ENCODE measurements around the gene ARPP21. TPM values are rescaled to one million over a fixed set of nuclear protein-coding genes. Genes with fewer than 3 reads are reported as not detected.

ARPP21 gene
- polyA plus RNA-seq, 1 donor (not counting 4 experiments of a cell fraction or from before 2014, with no cell fraction given), result not detected

DNA sequence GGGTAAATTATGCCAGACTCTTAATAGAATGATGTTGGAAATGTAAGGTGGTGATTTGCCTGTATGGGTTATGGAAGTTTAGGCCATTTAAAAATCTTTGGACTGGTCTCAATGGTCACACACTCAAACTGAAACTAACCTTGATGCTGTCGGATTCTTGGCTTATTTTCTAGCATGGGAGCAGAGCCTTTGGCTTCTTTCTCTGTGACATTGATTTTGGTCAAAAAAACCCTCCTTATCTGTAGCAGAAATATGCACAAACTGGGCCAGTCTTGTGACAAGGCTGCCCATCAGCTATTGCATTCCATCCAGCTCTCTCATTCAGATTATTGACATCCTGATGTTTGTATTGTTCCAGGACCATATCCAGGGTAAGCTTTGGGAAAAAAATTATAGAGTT lies 35.9 kb downstream of the ARPP21 start:
- H3K9me1 ChIP-seq (ENCODE audit: control insufficient read depth, extremely low read depth, insufficient read depth, low read length), result no peaks in the 10 kb centered on the region
- no peaks in the 10 kb centered on the region for H3K27me3 ChIP-seq (ENCODE audit: control insufficient read depth, extremely low read depth, insufficient read depth, low read length)
- H3K27ac ChIP-seq (ENCODE audit: control insufficient read depth, insufficient read depth, low read length), result no peak overlapping the region
- no peaks in the 10 kb centered on the region for H3K79me2 ChIP-seq (ENCODE audit: control insufficient read depth, insufficient read depth, low read length)
- H3K4me1 ChIP-seq (ENCODE audit: control insufficient read depth, extremely low read depth, insufficient read depth, low read length), result no peaks in the 10 kb centered on the region
- H3K9me3 ChIP-seq (ENCODE audit: control insufficient read depth, low read depth, low read length), result no peaks in the 10 kb centered on the region
- no peak overlapping the region for H3K4me2 ChIP-seq (ENCODE audit: control insufficient read depth, extremely low read depth, insufficient read depth, low read depth, low read length)
- TF ChIP-seq EZH2 (IDR thresholded peaks at IDR 0.05; ENCODE audit: low read length), result no peak
- TF ChIP-seq, protein P1, sequence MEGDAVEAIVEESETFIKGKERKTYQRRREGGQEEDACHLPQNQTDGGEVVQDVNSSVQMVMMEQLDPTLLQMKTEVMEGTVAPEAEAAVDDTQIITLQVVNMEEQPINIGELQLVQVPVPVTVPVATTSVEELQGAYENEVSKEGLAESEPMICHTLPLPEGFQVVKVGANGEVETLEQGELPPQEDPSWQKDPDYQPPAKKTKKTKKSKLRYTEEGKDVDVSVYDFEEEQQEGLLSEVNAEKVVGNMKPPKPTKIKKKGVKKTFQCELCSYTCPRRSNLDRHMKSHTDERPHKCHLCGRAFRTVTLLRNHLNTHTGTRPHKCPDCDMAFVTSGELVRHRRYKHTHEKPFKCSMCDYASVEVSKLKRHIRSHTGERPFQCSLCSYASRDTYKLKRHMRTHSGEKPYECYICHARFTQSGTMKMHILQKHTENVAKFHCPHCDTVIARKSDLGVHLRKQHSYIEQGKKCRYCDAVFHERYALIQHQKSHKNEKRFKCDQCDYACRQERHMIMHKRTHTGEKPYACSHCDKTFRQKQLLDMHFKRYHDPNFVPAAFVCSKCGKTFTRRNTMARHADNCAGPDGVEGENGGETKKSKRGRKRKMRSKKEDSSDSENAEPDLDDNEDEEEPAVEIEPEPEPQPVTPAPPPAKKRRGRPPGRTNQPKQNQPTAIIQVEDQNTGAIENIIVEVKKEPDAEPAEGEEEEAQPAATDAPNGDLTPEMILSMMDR (optimal IDR thresholded peaks at IDR 0.05 in 1 of 3, IDR thresholded peaks at IDR 0.05 in 1 of 3, conservative IDR thresholded peaks at IDR 0.05 in 1 of 3; ENCODE audit: extremely low read depth in 1 of 3, insufficient read depth in 2 of 3, low read length in 3 of 3), result no peak
- H2AFZ ChIP-seq (ENCODE audit: control insufficient read depth, low read length), result no peak overlapping the region
- dilution Hi-C loops (cut with MboI; ENCODE audit: extremely low pct_ligation_motif_present, low sequenced_read_pairs), result no loop called here
- H4K20me1 ChIP-seq (ENCODE audit: control insufficient read depth, extremely low read depth, insufficient read depth, low read length), result no peaks in the 10 kb centered on the region
- no peak for DNase-seq (ENCODE audit: low read depth, low spot score)
- H3K4me3 ChIP-seq (ENCODE audit: control insufficient read depth in 2 of 3, extremely low read depth in 1 of 3, insufficient read depth in 2 of 3, low read depth in 1 of 3, low read length in 3 of 3), result no peak overlapping the region
- no peak overlapping the region for H3K9ac ChIP-seq (ENCODE audit: control insufficient read depth, extremely low read depth, insufficient read depth, low read length)
- no peaks in the 10 kb centered on the region for H3K36me3 ChIP-seq (ENCODE audit: control insufficient read depth in 2 of 2, extremely low read depth in 1 of 2, insufficient read depth in 2 of 2, low read length in 2 of 2)
- FAIRE-seq, result no peak

DNA sequence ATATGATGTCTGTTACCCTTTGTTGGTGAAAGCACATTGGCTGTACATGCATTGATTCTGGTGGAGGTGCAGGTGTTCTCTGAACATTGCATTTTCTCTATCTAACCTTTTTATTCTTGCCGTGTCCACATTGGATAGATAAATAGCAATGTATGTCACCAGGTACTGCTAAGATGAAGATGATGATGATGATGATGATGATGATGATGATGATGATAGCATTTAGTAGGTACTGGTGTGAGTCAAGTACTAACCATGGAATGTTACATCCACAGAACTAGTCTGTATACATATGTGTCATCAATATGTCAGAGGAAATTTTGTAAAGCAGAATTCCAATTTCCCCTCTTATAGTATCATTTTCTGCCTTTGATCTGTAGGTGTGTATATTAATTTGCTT lies 36.3 kb downstream of the ARPP21 start:
- Histone ChIP-seq H3K4me1 (ENCODE audit: control insufficient read depth, extremely low read depth, insufficient read depth, low read length) (no peaks in the 10 kb centered on the region), H2AFZ (ENCODE audit: control insufficient read depth, low read length) (no peak overlapping the region), H3K4me3 (ENCODE audit: control insufficient read depth in 2 of 3, extremely low read depth in 1 of 3, insufficient read depth in 2 of 3, low read depth in 1 of 3, low read length in 3 of 3) (no peak overlapping the region), H3K27me3 (ENCODE audit: control insufficient read depth, extremely low read depth, insufficient read depth, low read length) (no peaks in the 10 kb centered on the region), H3K27ac (ENCODE audit: control insufficient read depth, insufficient read depth, low read length) (no peak overlapping the region), H3K36me3 (ENCODE audit: control insufficient read depth in 2 of 2, extremely low read depth in 1 of 2, insufficient read depth in 2 of 2, low read length in 2 of 2) (no peaks in the 10 kb centered on the region), H3K9me1 (ENCODE audit: control insufficient read depth, extremely low read depth, insufficient read depth, low read length) (no peaks in the 10 kb centered on the region), H3K9ac (ENCODE audit: control insufficient read depth, extremely low read depth, insufficient read depth, low read length) (no peak overlapping the region), H3K9me3 (ENCODE audit: control insufficient read depth, low read depth, low read length) (no peaks in the 10 kb centered on the region), H4K20me1 (ENCODE audit: control insufficient read depth, extremely low read depth, insufficient read depth, low read length) (no peaks in the 10 kb centered on the region), H3K79me2 (ENCODE audit: control insufficient read depth, insufficient read depth, low read length) (no peaks in the 10 kb centered on the region), H3K4me2 (ENCODE audit: control insufficient read depth, extremely low read depth, insufficient read depth, low read depth, low read length) (no peak overlapping the region)
- DNase-seq (ENCODE audit: low read depth, low spot score), result no peak
- dilution Hi-C loops (cut with MboI; ENCODE audit: extremely low pct_ligation_motif_present, low sequenced_read_pairs), result no loop called here
- no peak for FAIRE-seq
- TF ChIP-seq EZH2 (IDR thresholded peaks at IDR 0.05; ENCODE audit: low read length), result no peak
- TF ChIP-seq, protein P1 (optimal IDR thresholded peaks at IDR 0.05 in 1 of 3, IDR thresholded peaks at IDR 0.05 in 1 of 3, conservative IDR thresholded peaks at IDR 0.05 in 1 of 3; ENCODE audit: extremely low read depth in 1 of 3, insufficient read depth in 2 of 3, low read length in 3 of 3), result no peak
